Glutamatergic neuron (in vitro differentiated cells): Measurements from ENCODE around the gene OSBPL9. TPM values are rescaled to one million over a fixed set of nuclear protein-coding genes. Genes with fewer than 3 reads are reported as not detected.

Experiments
- DNase-seq: peaks from one replicate; pipeline ENCODE4 v3.0.0; 2022
- H3K27ac Mint-ChIP-seq: one replicate; pipeline ENCODE4 v1.8.0; 2020; ENCODE audit warnings: mild to moderate bottlenecking, mixed read lengths, inconsistent platforms; ENCODE audit not compliant: unreplicated experiment
- H3K27me3 Mint-ChIP-seq: one replicate; pipeline ENCODE4 v1.8.0; 2020; ENCODE audit warnings: mild to moderate bottlenecking, moderate library complexity, mixed read lengths, inconsistent platforms; ENCODE audit not compliant: unreplicated experiment
- H3K36me3 Mint-ChIP-seq: one replicate; pipeline ENCODE4 v1.8.0; 2020; ENCODE audit warnings: mild to moderate bottlenecking, mixed read lengths, inconsistent platforms; ENCODE audit not compliant: unreplicated experiment
- H3K4me1 Mint-ChIP-seq: one replicate; pipeline ENCODE4 v1.8.0; 2020; ENCODE audit warnings: mild to moderate bottlenecking, low read depth, mixed read lengths, inconsistent platforms; ENCODE audit not compliant: unreplicated experiment
- H3K4me3 Mint-ChIP-seq: one replicate; pipeline ENCODE4 v1.8.0; 2020; ENCODE audit warnings: mild to moderate bottlenecking, mixed read lengths, inconsistent platforms; ENCODE audit not compliant: unreplicated experiment
- H3K9me3 Mint-ChIP-seq: one replicate; pipeline ENCODE4 v1.8.0; 2020; ENCODE audit warnings: mild to moderate bottlenecking, moderate library complexity, mixed read lengths, inconsistent platforms; ENCODE audit not compliant: unreplicated experiment
- total RNA-seq: library from RNA; stranded (reverse); fragmentation: NEBNext Ultra II Directional; extraction: Animal tissue kit (Norgen Biotek cat#: 25700); gene quantifications from one replicate; pipeline ENCODE4 v1.2.1, GENCODE V29; 2021; ENCODE audit not compliant: unreplicated experiment
- TF ChIP-seq, protein P1 (sequence below): fragments of 200-600 bp; sonication (generic); IDR thresholded peaks from one replicate; pipeline ENCODE4 v1.5.0; 2021; ENCODE audit not compliant: partially characterized antibody, unreplicated experiment

The OSBPL9 gene
- total RNA-seq, 1 donor from 2014 or later = 84.6 TPM

DNA sequence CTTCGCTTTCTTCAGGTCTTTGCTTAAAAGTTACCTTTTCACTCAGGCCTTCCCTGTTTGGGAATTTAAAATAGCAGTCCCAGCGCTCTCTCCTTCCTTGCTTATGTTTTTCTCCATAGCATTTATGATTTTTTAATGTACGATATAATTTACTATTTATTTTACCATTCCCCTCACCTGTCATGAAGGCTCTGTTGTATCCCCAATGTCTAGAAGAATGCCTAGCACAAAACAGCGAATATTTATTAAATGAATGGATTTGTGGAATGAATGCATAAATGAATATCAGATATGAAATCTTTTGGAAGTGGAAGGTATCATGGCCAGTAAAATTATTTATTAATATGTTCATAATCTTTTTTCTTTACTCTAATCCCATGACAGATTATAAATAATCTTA is 402 bp upstream of the OSBPL9 start:
- H3K27ac Mint-ChIP-seq = peak overlapping the region; percentile 59
- H3K4me3 Mint-ChIP-seq = no peak overlapping the region
- H3K4me1 Mint-ChIP-seq = peaks cover 4% of the 10 kb centered on the region
- TF ChIP-seq, protein P1, sequence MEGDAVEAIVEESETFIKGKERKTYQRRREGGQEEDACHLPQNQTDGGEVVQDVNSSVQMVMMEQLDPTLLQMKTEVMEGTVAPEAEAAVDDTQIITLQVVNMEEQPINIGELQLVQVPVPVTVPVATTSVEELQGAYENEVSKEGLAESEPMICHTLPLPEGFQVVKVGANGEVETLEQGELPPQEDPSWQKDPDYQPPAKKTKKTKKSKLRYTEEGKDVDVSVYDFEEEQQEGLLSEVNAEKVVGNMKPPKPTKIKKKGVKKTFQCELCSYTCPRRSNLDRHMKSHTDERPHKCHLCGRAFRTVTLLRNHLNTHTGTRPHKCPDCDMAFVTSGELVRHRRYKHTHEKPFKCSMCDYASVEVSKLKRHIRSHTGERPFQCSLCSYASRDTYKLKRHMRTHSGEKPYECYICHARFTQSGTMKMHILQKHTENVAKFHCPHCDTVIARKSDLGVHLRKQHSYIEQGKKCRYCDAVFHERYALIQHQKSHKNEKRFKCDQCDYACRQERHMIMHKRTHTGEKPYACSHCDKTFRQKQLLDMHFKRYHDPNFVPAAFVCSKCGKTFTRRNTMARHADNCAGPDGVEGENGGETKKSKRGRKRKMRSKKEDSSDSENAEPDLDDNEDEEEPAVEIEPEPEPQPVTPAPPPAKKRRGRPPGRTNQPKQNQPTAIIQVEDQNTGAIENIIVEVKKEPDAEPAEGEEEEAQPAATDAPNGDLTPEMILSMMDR = no peak
- peaks cover 8% of the 10 kb centered on the region for H3K27me3 Mint-ChIP-seq
- peaks cover 2% of the 10 kb centered on the region for H3K9me3 Mint-ChIP-seq
- no peaks in the 10 kb centered on the region for H3K36me3 Mint-ChIP-seq
- no peak for DNase-seq

DNA sequence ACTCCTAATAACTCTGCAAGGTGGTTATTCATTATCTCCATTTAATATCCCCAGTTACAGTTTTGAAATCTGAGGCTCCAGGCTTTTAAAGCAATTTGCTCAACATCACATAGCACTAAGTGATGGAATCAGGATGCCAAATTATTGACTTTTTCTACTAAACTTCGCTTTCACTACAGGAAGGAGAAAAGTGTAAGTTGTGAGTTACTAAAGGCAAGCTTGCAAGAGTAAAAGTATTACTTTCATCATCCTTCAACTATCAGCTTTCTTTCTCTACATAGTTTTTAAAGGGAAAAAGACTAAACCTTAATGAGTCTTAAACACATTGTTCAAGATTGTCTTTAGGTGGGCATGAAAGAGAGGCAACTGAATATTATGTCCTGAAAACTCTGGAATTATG is 1.8 kb downstream of the OSBPL9 start:
- H3K27ac Mint-ChIP-seq = no peak overlapping the region
- peaks cover 4% of the 10 kb centered on the region for H3K4me1 Mint-ChIP-seq
- no peaks in the 10 kb centered on the region for H3K36me3 Mint-ChIP-seq
- peaks cover 8% of the 10 kb centered on the region for H3K27me3 Mint-ChIP-seq
- DNase-seq = no peak
- TF ChIP-seq, protein P1 = no peak
- peaks cover 2% of the 10 kb centered on the region for H3K9me3 Mint-ChIP-seq
- H3K4me3 Mint-ChIP-seq = no peak overlapping the region

DNA sequence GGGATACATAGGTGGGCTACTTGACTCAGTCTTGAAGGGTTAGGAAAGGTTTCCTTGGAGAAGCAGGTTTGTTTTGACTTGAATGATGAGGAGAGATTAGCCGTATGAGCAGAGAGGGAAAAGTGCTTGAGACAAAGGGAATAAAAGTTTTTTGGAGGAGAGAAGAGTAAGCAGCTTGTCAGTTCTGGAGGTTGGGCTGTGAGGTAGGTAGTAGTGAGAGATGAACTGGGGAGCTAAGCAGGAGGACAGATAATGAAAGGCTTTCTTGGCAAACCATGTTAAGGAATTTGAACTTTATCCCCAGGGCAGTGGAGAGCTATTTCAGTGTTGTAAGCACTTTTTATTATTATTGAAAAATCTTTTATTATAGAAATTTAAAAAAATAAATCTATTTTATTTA is 3.6 kb downstream of the OSBPL9 start:
- Mint-ChIP-seq H3K27ac (no peak overlapping the region), H3K9me3 (peaks cover 2% of the 10 kb centered on the region)

DNA sequence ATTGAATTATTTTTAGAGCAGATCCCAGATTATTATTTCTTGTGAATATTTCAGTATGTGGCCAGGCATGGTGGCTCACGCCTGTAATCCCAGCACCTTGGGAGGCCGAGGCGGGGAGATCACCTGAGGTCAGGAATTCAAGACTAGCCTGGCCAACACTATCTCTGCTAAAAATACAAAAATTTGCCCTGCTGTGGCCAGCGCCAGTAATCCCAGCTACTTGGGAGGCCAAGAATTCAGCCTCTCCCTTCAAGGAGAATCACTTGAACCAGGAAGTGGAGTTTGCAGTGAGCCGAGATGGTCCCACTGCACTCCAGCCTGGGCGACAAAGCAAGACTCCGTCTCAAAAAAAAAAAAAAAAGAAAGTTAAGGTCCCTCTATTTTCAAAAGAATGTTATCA is 4.3 kb downstream of the OSBPL9 start:
- Mint-ChIP-seq H3K27ac (no peak overlapping the region), H3K9me3 (peaks cover 2% of the 10 kb centered on the region), H3K4me3 (no peak overlapping the region), H3K4me1 (peaks cover 4% of the 10 kb centered on the region), H3K27me3 (peaks cover 6% of the 10 kb centered on the region), H3K36me3 (no peaks in the 10 kb centered on the region)
- TF ChIP-seq, protein P1 = no peak
- DNase-seq = no peak

More for the DNA sequence above, 3.6 kb downstream of the OSBPL9 start:
- TF ChIP-seq, protein P1 = no peak
- H3K4me3 Mint-ChIP-seq = no peak overlapping the region
- no peak for DNase-seq
- no peaks in the 10 kb centered on the region for H3K36me3 Mint-ChIP-seq
- peaks cover 6% of the 10 kb centered on the region for H3K27me3 Mint-ChIP-seq
- peaks cover 4% of the 10 kb centered on the region for H3K4me1 Mint-ChIP-seq

DNA sequence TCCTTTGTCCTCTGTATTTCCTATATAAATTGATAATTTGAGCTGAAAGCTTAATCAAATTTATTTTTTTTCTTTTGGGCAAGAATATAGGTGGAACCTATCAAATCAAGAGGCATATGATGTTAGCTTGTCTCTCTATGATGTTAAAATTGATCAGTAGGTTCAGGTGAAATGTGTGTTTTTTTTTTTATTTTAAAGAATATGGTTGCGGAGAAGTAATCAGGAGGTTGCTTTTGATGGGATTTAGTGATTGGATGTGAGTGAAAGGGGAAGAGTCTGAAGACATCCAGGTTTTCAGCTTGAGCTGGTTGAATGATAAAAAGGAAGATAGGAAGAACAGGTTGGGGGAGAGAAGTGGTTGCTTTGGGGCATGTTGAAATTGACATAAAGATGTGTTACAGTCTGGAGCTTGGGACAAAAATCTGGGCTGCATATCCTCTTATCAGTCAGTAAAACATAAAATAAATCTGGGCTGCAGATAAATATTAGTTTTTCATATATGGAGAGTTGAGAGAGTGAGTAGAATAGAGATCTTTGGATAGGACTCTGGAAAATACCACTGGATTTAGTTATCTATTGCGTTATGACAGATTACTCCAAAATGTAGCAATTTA is 5.1 kb downstream of the OSBPL9 start:
- peaks cover 6% of the 10 kb centered on the region for H3K27me3 Mint-ChIP-seq
- DNase-seq = no peak
- H3K4me3 Mint-ChIP-seq = no peak overlapping the region
- H3K9me3 Mint-ChIP-seq = peaks cover 2% of the 10 kb centered on the region
- TF ChIP-seq, protein P1 = no peak
- H3K4me1 Mint-ChIP-seq = peaks cover 4% of the 10 kb centered on the region
- H3K36me3 Mint-ChIP-seq = no peaks in the 10 kb centered on the region
- no peak overlapping the region for H3K27ac Mint-ChIP-seq
